Hepatocyte (in vitro differentiated cells): ENCODE data around the gene FAM149B1.

Experiments used
- EZH2 ChIP-seq: fragments of 200-600 bp; sonication (generic); IDR thresholded peaks from 2 replicates; pipeline ENCODE4 v1.6.1; 2016; ENCODE audit warnings: antibody characterized with exemption, mild to moderate bottlenecking, borderline replicate concordance
- EZH2phosphoT487 ChIP-seq: fragments of 200-600 bp; sonication (generic); IDR thresholded peaks from one replicate; pipeline ENCODE4 v1.6.1; 2018; ENCODE audit warnings: antibody characterized with exemption, mild to moderate bottlenecking, low read depth, moderate library complexity; ENCODE audit not compliant: unreplicated experiment, severe bottlenecking
- TF ChIP-seq, protein P1 (sequence below): fragments of 200-600 bp; sonication (generic); IDR thresholded peaks from 2 replicates; pipeline ENCODE4 v1.5.1; 2016; ENCODE audit warnings: antibody characterized with exemption, mild to moderate bottlenecking; ENCODE audit not compliant: poor library complexity

DNA sequence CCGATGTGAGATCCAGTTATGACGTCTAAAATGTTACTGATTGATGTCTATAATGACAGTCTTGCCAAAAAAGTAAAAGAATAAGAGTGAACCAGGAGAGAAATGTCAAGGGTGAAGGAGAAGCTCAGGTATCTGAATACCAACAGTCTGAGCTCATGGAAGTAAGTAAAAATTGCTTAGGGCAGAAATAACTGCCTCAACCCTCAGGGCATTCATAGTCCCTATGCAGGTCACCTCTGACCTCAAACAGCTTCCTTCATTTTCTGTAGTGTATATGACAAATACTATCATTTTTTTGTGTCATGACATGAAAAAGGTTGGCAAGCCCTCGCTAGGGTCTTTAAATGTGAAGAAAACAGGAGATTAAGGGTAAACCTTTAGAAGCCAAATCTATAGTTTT lies 125.5 kb downstream of the FAM149B1 start:
- TF ChIP-seq, protein P1, sequence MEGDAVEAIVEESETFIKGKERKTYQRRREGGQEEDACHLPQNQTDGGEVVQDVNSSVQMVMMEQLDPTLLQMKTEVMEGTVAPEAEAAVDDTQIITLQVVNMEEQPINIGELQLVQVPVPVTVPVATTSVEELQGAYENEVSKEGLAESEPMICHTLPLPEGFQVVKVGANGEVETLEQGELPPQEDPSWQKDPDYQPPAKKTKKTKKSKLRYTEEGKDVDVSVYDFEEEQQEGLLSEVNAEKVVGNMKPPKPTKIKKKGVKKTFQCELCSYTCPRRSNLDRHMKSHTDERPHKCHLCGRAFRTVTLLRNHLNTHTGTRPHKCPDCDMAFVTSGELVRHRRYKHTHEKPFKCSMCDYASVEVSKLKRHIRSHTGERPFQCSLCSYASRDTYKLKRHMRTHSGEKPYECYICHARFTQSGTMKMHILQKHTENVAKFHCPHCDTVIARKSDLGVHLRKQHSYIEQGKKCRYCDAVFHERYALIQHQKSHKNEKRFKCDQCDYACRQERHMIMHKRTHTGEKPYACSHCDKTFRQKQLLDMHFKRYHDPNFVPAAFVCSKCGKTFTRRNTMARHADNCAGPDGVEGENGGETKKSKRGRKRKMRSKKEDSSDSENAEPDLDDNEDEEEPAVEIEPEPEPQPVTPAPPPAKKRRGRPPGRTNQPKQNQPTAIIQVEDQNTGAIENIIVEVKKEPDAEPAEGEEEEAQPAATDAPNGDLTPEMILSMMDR = no peak
- TF ChIP-seq EZH2phosphoT487 (no peak), EZH2 (no peak)
